Panc1 (cell line): Measurements from ENCODE around the gene FOXA3. TPM values are rescaled to one million over a fixed set of nuclear protein-coding genes. Genes with fewer than 3 reads are reported as not detected.

Experiments used
- ATAC-seq: fragments of 200-7000 bp; cut with Tn5 transposase; 2 replicates; pipeline ENCODE4 v1.9.1; 2020; ENCODE audit warnings: mild to moderate bottlenecking, moderate library complexity
- BruUV-seq: library from RNA; stranded (reverse); fragments of 400-500 nt; replicated peaks from 2 replicates; lab custom pipeline; 2021; lab: Mats Ljungman, UMichigan
- CTCF ChIA-PET: fragments of 300-600 bp; sonication (Branson Sonifier 250); formaldehyde crosslinking; loops from one replicate; lab custom pipeline; 2022; ENCODE audit warnings: antibody characterized with exemption; lab: Charles Lee
- POLR2A ChIA-PET: fragments of 300-600 bp; sonication (Branson Sonifier 250); formaldehyde crosslinking; loops from one replicate; lab custom pipeline; 2022; ENCODE audit warnings: antibody characterized with exemption; lab: Charles Lee
- DNase-seq: peaks from one replicate; pipeline ENCODE4 v3.0.0-alpha.2; 2010; ENCODE audit warnings: low read depth, low spot score
- H3K27ac ChIP-seq: 2 replicates; pipeline ENCODE4 v1.5.1; 2011; ENCODE audit warnings: mild to moderate bottlenecking, low read length, inconsistent platforms
- H3K27me3 ChIP-seq: fragments of 200-500 bp; sonication (Bioruptor generic); 2 replicates; pipeline ENCODE4 v1.6.0; 2014; ENCODE audit warnings: low read length, inconsistent platforms; ENCODE audit not compliant: control insufficient read depth, insufficient read depth
- H3K36me3 ChIP-seq: fragments of 200-500 bp; sonication (Bioruptor generic); 2 replicates; pipeline ENCODE4 v1.5.1; 2014; ENCODE audit warnings: inconsistent platforms, mild to moderate bottlenecking, low read length, moderate library complexity; ENCODE audit not compliant: control insufficient read depth, insufficient read depth
- H3K4me1 ChIP-seq: 2 replicates; pipeline ENCODE4 v1.5.1; 2011; ENCODE audit warnings: inconsistent platforms, mild to moderate bottlenecking, low read length, moderate library complexity; ENCODE audit not compliant: control insufficient read depth, insufficient read depth
- H3K4me3 ChIP-seq, 2 experiments: 2 replicates each; pipeline ENCODE4 v1.5.1; 2011 to 2012; ENCODE audit warnings: low read depth in 2 of 2, low read length in 2 of 2, mild to moderate bottlenecking in 2 of 2, inconsistent platforms in 1 of 2, moderate library complexity in 1 of 2
- H3K9me3 ChIP-seq: fragments of 200-500 bp; sonication (Bioruptor generic); 2 replicates; pipeline ENCODE4 v1.5.1; 2014; ENCODE audit warnings: low read depth, mild to moderate bottlenecking, inconsistent platforms, low read length, moderate library complexity; ENCODE audit not compliant: control insufficient read depth, insufficient read depth
- POLR2AphosphoS5 ChIP-seq: IDR thresholded peaks from 2 replicates; pipeline ENCODE4 v1.6.1; 2012; ENCODE audit warnings: mild to moderate bottlenecking, low read depth, low read length, moderate library complexity
- SIN3A ChIP-seq: IDR thresholded peaks from 2 replicates; pipeline ENCODE4 v1.6.1; 2012; ENCODE audit warnings: low read depth, mild to moderate bottlenecking, low read length, moderate library complexity, borderline replicate concordance; ENCODE audit not compliant: insufficient read depth
- TCF7L2 ChIP-seq: IDR thresholded peaks from 2 replicates; pipeline ENCODE4 v1.6.1; 2011; ENCODE audit warnings: mild to moderate bottlenecking, low read depth, low read length, inconsistent platforms
- in situ Hi-C: cut with HindIII; loops from 2 replicates; pipeline ENCODE4 v1.10.0; 2016; ENCODE audit warnings: low sequenced_read_pairs, low pct_unique_long_range_greater_than_20kb
- intact Hi-C: fragments of 100-400 bp; cut with micrococcal nuclease; formaldehyde crosslinking; loops from one replicate; pipeline ENCODE4 v1.10.0; 2022; ENCODE audit not compliant: unreplicated experiment
- total RNA-seq: library from RNA; stranded (reverse); gene quantifications from one replicate; pipeline ENCODE4 v1.2.1, GENCODE V29; 2021; ENCODE audit not compliant: unreplicated experiment
- TF ChIP-seq, protein P1 (sequence below): fragments of 450-650 bp; IDR thresholded peaks from 2 replicates; pipeline ENCODE4 v1.5.1; 2017; ENCODE audit warnings: mild to moderate bottlenecking
- TF ChIP-seq, protein P2 (sequence below), 2 experiments: IDR thresholded peaks; 2 replicates each; pipeline ENCODE4 v1.6.1; 2011 to 2012; ENCODE audit warnings: low read depth in 2 of 2, control low read depth in 1 of 2, low read length in 1 of 2, mild to moderate bottlenecking in 1 of 2, moderate library complexity in 1 of 2; ENCODE audit not compliant: insufficient read depth in 1 of 2

FOXA3 gene
- total RNA-seq, 1 experiment from 2014 or later: 0.26 TPM

DNA sequence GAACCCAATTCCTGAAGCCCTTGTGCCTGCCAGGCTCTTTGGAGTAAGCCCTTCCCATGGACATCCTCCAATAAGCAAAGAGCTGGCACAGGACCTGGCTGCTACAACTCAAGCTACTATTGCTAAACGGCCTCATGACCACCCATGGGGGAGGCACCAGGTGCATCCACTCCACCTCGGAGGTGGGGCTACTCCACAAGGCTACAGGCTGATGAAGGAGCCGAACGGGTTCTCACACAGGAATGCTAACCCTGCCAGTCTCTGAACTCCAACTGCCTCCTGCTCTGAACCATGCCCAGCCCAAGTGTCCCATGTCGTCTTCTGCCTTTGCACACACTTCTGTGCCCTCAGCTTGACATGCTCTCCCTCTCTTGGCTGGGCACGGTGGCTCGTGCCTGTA, 11.1 kb upstream of the FOXA3 start:
- H3K27me3 ChIP-seq: no peaks in the 10 kb centered on the region
- H3K9me3 ChIP-seq: no peaks in the 10 kb centered on the region
- no peak overlapping the region for H3K4me3 ChIP-seq
- intact Hi-C loops: no loop called here
- peaks cover 7% of the 10 kb centered on the region for H3K36me3 ChIP-seq
- in situ Hi-C loops: no loop called here
- ChIA-PET POLR2A (no interaction called here), CTCF (no interaction called here)
- TF ChIP-seq SIN3A (no peak), POLR2AphosphoS5 (no peak), TCF7L2 (no peak)
- TF ChIP-seq, protein P1, sequence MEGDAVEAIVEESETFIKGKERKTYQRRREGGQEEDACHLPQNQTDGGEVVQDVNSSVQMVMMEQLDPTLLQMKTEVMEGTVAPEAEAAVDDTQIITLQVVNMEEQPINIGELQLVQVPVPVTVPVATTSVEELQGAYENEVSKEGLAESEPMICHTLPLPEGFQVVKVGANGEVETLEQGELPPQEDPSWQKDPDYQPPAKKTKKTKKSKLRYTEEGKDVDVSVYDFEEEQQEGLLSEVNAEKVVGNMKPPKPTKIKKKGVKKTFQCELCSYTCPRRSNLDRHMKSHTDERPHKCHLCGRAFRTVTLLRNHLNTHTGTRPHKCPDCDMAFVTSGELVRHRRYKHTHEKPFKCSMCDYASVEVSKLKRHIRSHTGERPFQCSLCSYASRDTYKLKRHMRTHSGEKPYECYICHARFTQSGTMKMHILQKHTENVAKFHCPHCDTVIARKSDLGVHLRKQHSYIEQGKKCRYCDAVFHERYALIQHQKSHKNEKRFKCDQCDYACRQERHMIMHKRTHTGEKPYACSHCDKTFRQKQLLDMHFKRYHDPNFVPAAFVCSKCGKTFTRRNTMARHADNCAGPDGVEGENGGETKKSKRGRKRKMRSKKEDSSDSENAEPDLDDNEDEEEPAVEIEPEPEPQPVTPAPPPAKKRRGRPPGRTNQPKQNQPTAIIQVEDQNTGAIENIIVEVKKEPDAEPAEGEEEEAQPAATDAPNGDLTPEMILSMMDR: no peak
- TF ChIP-seq, protein P2, sequence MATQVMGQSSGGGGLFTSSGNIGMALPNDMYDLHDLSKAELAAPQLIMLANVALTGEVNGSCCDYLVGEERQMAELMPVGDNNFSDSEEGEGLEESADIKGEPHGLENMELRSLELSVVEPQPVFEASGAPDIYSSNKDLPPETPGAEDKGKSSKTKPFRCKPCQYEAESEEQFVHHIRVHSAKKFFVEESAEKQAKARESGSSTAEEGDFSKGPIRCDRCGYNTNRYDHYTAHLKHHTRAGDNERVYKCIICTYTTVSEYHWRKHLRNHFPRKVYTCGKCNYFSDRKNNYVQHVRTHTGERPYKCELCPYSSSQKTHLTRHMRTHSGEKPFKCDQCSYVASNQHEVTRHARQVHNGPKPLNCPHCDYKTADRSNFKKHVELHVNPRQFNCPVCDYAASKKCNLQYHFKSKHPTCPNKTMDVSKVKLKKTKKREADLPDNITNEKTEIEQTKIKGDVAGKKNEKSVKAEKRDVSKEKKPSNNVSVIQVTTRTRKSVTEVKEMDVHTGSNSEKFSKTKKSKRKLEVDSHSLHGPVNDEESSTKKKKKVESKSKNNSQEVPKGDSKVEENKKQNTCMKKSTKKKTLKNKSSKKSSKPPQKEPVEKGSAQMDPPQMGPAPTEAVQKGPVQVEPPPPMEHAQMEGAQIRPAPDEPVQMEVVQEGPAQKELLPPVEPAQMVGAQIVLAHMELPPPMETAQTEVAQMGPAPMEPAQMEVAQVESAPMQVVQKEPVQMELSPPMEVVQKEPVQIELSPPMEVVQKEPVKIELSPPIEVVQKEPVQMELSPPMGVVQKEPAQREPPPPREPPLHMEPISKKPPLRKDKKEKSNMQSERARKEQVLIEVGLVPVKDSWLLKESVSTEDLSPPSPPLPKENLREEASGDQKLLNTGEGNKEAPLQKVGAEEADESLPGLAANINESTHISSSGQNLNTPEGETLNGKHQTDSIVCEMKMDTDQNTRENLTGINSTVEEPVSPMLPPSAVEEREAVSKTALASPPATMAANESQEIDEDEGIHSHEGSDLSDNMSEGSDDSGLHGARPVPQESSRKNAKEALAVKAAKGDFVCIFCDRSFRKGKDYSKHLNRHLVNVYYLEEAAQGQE (IDR thresholded peaks at IDR 0.05; ENCODE audit: insufficient read depth in 1 of 2, low read depth in 2 of 2, low read length in 1 of 2): no peak
- H3K4me1 ChIP-seq: no peaks in the 10 kb centered on the region
- H3K27ac ChIP-seq: no peak overlapping the region
- no peak for ATAC-seq
- BruUV-seq: no TSS peak
- no peak for DNase-seq

DNA sequence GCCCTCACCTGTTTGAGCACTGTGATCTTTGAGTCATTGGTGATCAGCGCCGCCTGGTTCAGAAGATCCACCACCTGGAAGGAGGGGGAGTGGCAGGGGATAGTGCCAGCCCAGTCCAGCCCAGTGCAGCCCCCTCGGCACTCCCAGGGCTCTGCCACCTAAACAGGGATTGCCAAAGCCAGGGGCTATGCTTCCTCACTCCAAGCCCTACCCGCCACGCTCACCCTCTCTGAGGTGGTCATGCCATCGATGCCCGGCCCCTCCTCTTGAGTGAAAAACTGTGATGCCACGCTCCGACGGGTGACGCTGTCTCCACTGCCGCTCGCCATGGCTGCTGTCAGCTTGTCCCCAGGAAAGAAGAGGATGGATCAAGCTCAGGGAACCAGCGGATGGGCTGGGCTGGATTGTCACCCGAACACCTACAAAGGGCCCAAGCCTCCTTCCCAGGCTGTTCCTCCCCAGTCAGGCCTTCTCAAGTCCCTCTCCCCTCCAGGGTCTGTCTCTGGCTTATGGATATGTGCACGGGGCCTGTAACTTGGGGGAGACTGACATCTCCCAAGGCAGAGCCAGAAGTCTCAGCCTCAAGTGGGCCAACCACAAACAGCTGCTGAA, 9.9 kb upstream of the FOXA3 start:
- no peaks in the 10 kb centered on the region for H3K9me3 ChIP-seq
- no peak overlapping the region for H3K27ac ChIP-seq
- in situ Hi-C loops: no loop called here
- intact Hi-C loops: no loop called here
- H3K4me1 ChIP-seq: no peaks in the 10 kb centered on the region
- TF ChIP-seq TCF7L2 (no peak), POLR2AphosphoS5 (no peak), SIN3A (no peak)
- TF ChIP-seq, protein P1: no peak
- TF ChIP-seq, protein P2 (IDR thresholded peaks at IDR 0.05; ENCODE audit: insufficient read depth in 1 of 2, low read depth in 2 of 2, low read length in 1 of 2): no peak
- H3K27me3 ChIP-seq: no peaks in the 10 kb centered on the region
- H3K36me3 ChIP-seq: peaks cover 4% of the 10 kb centered on the region
- DNase-seq: no peak
- ChIA-PET CTCF (no interaction called here), POLR2A (no interaction called here)
- BruUV-seq: no TSS peak
- H3K4me3 ChIP-seq: no peak overlapping the region
- no peak for ATAC-seq
